PC-3 (cell line): ENCODE measurements around the gene SPTAN1.

Experiments used
- CTCF ChIP-seq: fragments of 300-600 bp; sonication (generic); conservative IDR thresholded peaks from 2 replicates; pipeline ENCODE4 v1.5.1; 2017; ENCODE audit warnings: antibody characterized with exemption, low read depth, mild to moderate bottlenecking, low read length
- EZH2 ChIP-seq: fragments of 300-600 bp; sonication (generic); IDR thresholded peaks from one replicate; pipeline ENCODE4 v1.6.1; 2017; ENCODE audit warnings: antibody characterized with exemption, mild to moderate bottlenecking, low read length; ENCODE audit not compliant: unreplicated experiment

- no peak for TF ChIP-seq CTCF
- TF ChIP-seq EZH2 = no peak
These were observed 86.2 kb downstream of the SPTAN1 start for GRCh38 chr9:128638580-128638979.
